Endodermal cell (in vitro differentiated cells): ENCODE measurements around the gene DIS3L. TPM values are rescaled to one million over a fixed set of nuclear protein-coding genes. Genes with fewer than 3 reads are reported as not detected.

Experiments used
- DNase-seq: peaks from one replicate; pipeline ENCODE4 v3.0.0-alpha.2; 2017
- H3K27ac ChIP-seq: 2 replicates; pipeline ENCODE4 v1.5.1; 2013; ENCODE audit warnings: mild to moderate bottlenecking, low read depth, low read length, moderate library complexity
- H3K27me3 ChIP-seq: 2 replicates; pipeline ENCODE4 v1.6.1; 2013; ENCODE audit warnings: mild to moderate bottlenecking, low read length, moderate library complexity; ENCODE audit not compliant: insufficient read depth, control insufficient read depth, poor library complexity, severe bottlenecking
- H3K36me3 ChIP-seq: 2 replicates; pipeline ENCODE4 v1.7.0; 2013; ENCODE audit warnings: mild to moderate bottlenecking, low read length, moderate library complexity; ENCODE audit not compliant: control insufficient read depth, insufficient read depth
- H3K4me1 ChIP-seq: one replicate; pipeline ENCODE4 v1.7.0; 2013; ENCODE audit warnings: low read length; ENCODE audit not compliant: control insufficient read depth, insufficient read depth
- H3K4me3 ChIP-seq: 2 replicates; pipeline ENCODE4 v1.5.1; 2013; ENCODE audit warnings: mild to moderate bottlenecking, low read length, moderate library complexity
- H3K9ac ChIP-seq: 2 replicates; pipeline ENCODE4 v1.6.1; 2013; ENCODE audit warnings: mild to moderate bottlenecking, low read length, moderate library complexity; ENCODE audit not compliant: poor library complexity, severe bottlenecking; ENCODE audit errors: extremely low read depth
- H3K9me3 ChIP-seq: 2 replicates; pipeline ENCODE4 v1.6.1; 2013; ENCODE audit warnings: mild to moderate bottlenecking, low read length, moderate library complexity; ENCODE audit not compliant: control insufficient read depth
- H3K27ac Mint-ChIP-seq: 2 replicates; pipeline ENCODE4 v1.8.0; 2020; ENCODE audit warnings: mixed read lengths
- H3K27me3 Mint-ChIP-seq: 2 replicates; pipeline ENCODE4 v1.8.0; 2021; ENCODE audit warnings: mild to moderate bottlenecking, mixed read lengths; ENCODE audit not compliant: insufficient read depth
- H3K36me3 Mint-ChIP-seq: 2 replicates; pipeline ENCODE4 v1.8.0; 2020; ENCODE audit warnings: low read depth, mixed read lengths
- H3K4me1 Mint-ChIP-seq: 2 replicates; pipeline ENCODE4 v1.8.0; 2020; ENCODE audit warnings: mixed read lengths
- H3K4me3 Mint-ChIP-seq: 2 replicates; pipeline ENCODE4 v1.8.0; 2020; ENCODE audit warnings: mild to moderate bottlenecking, moderate library complexity, mixed read lengths
- H3K9me3 Mint-ChIP-seq: 2 replicates; pipeline ENCODE4 v1.8.0; 2020; ENCODE audit warnings: mild to moderate bottlenecking, mixed read lengths
- WGBS, 2 experiments: methylation state at CpG; one replicate each; pipeline versions ENCODE4 v1.1.5 to v1.1.7; 2013; ENCODE audit warnings: missing lambda C conversion rate in 2 of 2, mixed read lengths in 1 of 2; ENCODE audit not compliant: insufficient coverage in 1 of 2, insufficient read length in 1 of 2; 5-methylcytosine and 5-hydroxymethylcytosine counted together
- total RNA-seq, 2 donors: library from RNA; stranded (reverse); fragmentation: NEBNext Ultra II Directional in 1 of 2; extraction: Animal tissue kit (Norgen Biotek cat#: 25700) in 1 of 2; gene quantifications; 2 replicates in 1 of 2; 3 replicates in 1 of 2; pipeline ENCODE4 v1.2.1, GENCODE V29; 2021
- TF ChIP-seq, protein P1 (sequence below): fragments of 200-600 bp; sonication (generic); conservative IDR thresholded peaks from 2 replicates; pipeline ENCODE4 v1.5.0; 2021; ENCODE audit warnings: antibody characterized with exemption, mild to moderate bottlenecking

DIS3L gene
- total RNA-seq, 2 donors from 2014 or later, result 26.3 to 38.4 TPM

DNA sequence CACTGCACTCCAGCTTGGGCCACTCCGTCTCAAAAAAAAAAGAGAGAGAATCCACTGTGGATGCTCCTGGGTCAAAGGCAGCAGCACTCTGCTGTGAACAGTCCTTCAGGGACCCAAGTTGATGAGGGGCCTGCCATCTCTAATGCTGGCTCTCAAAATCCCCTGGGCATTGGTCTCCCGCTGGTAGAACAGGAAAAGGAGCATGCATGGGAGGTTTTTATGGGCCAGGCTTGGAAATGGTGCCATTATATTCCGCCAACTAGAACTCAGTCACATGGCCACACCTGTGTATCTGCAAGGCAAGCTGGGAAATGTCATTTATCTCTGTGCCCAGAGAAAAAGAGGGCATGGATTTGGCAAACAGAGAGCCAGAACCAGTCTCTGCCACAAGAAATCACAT is 3.4 kb upstream of the DIS3L start:
- 93 to 96% methylated on average over 2 to 3 of the region's 3 CpGs for WGBS, 2 experiments
- no peaks in the 10 kb centered on the region for H3K36me3 Mint-ChIP-seq
- H3K9me3 Mint-ChIP-seq, result no peaks in the 10 kb centered on the region
- H3K27ac Mint-ChIP-seq, result no peak overlapping the region
- Histone ChIP-seq H3K9me3 (no peaks in the 10 kb centered on the region), H3K27ac (no peak overlapping the region), H3K27me3 (no peaks in the 10 kb centered on the region), H3K9ac (no peak overlapping the region), H3K4me3 (no peak overlapping the region), H3K4me1 (peaks cover 6% of the 10 kb centered on the region), H3K36me3 (no peaks in the 10 kb centered on the region)
- DNase-seq, result no peak
- peaks cover 15% of the 10 kb centered on the region for H3K4me1 Mint-ChIP-seq
- TF ChIP-seq, protein P1, sequence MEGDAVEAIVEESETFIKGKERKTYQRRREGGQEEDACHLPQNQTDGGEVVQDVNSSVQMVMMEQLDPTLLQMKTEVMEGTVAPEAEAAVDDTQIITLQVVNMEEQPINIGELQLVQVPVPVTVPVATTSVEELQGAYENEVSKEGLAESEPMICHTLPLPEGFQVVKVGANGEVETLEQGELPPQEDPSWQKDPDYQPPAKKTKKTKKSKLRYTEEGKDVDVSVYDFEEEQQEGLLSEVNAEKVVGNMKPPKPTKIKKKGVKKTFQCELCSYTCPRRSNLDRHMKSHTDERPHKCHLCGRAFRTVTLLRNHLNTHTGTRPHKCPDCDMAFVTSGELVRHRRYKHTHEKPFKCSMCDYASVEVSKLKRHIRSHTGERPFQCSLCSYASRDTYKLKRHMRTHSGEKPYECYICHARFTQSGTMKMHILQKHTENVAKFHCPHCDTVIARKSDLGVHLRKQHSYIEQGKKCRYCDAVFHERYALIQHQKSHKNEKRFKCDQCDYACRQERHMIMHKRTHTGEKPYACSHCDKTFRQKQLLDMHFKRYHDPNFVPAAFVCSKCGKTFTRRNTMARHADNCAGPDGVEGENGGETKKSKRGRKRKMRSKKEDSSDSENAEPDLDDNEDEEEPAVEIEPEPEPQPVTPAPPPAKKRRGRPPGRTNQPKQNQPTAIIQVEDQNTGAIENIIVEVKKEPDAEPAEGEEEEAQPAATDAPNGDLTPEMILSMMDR, result no peak
- no peak overlapping the region for H3K4me3 Mint-ChIP-seq
- peaks cover 3% of the 10 kb centered on the region for H3K27me3 Mint-ChIP-seq

DNA sequence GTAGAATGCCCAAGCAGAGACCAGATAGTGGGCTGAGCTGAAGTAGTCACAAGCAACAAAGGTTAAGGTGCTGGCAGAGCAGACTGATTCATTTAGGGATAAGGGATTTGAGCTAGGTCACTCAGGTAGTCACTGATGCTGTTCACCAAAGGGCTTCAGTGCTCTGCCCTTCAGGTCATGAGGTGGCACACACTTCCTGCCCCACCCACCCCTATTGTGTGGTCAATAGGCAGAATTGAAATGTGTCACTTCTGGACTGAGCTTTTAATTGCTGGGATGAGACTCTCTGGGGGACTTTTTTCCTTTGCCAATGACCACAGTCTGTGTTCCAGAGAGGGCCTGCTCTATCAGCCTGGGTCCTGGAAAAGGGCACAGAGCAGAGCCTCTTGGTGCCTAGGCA is 2.9 kb upstream of the DIS3L start:
- H3K36me3 ChIP-seq, result no peaks in the 10 kb centered on the region
- H3K27me3 ChIP-seq, result no peaks in the 10 kb centered on the region
- H3K27ac ChIP-seq, result no peak overlapping the region
- Mint-ChIP-seq H3K9me3 (no peaks in the 10 kb centered on the region), H3K4me1 (peaks cover 18% of the 10 kb centered on the region), H3K27ac (no peak overlapping the region), H3K36me3 (no peaks in the 10 kb centered on the region), H3K4me3 (no peak overlapping the region), H3K27me3 (peaks cover 3% of the 10 kb centered on the region)
- TF ChIP-seq, protein P1, result no peak
- no peak overlapping the region for H3K4me3 ChIP-seq
- DNase-seq, result no peak
- no peak overlapping the region for H3K9ac ChIP-seq
- H3K9me3 ChIP-seq, result no peaks in the 10 kb centered on the region
- H3K4me1 ChIP-seq, result peaks cover 6% of the 10 kb centered on the region

DNA sequence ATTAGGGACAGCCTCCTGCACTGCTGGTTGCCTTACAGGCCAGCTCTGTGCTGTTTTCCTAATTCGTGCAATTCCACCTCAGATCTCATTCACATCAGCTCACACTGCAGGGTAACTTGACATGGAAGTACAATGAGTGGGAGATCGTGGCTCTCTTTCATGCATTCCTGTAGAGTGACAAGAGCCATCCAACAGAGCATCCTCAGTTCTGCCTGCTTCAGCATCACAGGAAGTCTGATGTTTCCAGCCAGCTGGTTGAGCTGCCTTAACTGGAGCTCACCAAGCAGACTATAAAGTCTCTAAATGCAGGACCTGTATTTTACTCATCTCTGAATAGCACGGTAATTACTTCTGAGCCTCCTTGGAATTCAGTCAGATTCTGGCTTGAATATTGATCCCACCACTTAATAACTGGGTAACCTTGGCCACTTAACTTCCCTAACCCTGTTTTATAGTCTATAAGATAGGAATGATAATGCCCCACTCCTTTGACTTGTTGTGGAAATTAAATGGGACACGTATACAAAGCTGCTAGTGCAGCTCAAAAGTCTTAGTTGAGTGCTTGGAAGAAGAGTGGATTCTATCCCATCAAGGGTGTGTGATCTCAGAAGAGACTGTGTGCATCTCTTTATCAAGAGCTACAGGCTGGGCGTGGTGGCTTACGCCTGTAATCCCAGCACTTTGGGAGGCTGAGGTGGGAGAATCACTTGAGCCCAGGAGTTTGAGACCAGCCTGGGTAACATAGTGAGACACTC is 1.4 kb upstream of the DIS3L start:
- peak overlapping the region; percentile 74 for H3K4me3 Mint-ChIP-seq
- TF ChIP-seq, protein P1, result no peak
- peaks cover 6% of the 10 kb centered on the region for H3K36me3 Mint-ChIP-seq
- peak overlapping the region; percentile 52 for H3K27ac Mint-ChIP-seq
- WGBS, 2 experiments, result 71 to 85% methylated on average over 2 to 6 of the region's 6 CpGs
- H3K9me3 Mint-ChIP-seq, result no peaks in the 10 kb centered on the region
- no peak for DNase-seq
- Histone ChIP-seq H3K9ac (no peak overlapping the region), H3K9me3 (no peaks in the 10 kb centered on the region), H3K36me3 (no peaks in the 10 kb centered on the region), H3K4me1 (peaks cover 6% of the 10 kb centered on the region), H3K27me3 (no peaks in the 10 kb centered on the region), H3K4me3 (no peak overlapping the region), H3K27ac (no peak overlapping the region)
- H3K4me1 Mint-ChIP-seq, result peaks cover 18% of the 10 kb centered on the region
- H3K27me3 Mint-ChIP-seq, result peaks cover 3% of the 10 kb centered on the region
